ENCODE measurements around the gene ARPP21. TPM values are rescaled to one million over a fixed set of nuclear protein-coding genes. Genes with fewer than 3 reads are reported as not detected.

Gene ARPP21
- polyA plus RNA-seq, 3 donors: not detected

GRCh38 chr3:35737934-35738706 is 98.8 kb downstream of the ARPP21 start:
- DNase-seq: no peak
- no peaks in the 10 kb centered on the region for H3K79me2 ChIP-seq (ENCODE audit: insufficient read depth, low read length)
- H2AFZ ChIP-seq (ENCODE audit: insufficient read depth, low read depth, low read length, poor library complexity, severe bottlenecking): no peak overlapping the region
- intact Hi-C loops (cut with micrococcal nuclease): no loop called here
- Mint-ChIP-seq H3K4me1 (no peaks in the 10 kb centered on the region), H3K27me3 (ENCODE audit: low read depth in 3 of 3) (peaks cover 0 to 2% (median 2%) of the 10 kb centered on the region in 3 donors), H3K36me3 (no peaks in the 10 kb centered on the region), H3K9me3 (peaks cover 0 to 4% (median 0%) of the 10 kb centered on the region in 7 donors), H3K27ac (no peak overlapping the region), H3K4me3 (no peak overlapping the region)
- WGBS (ENCODE audit: insufficient coverage): 80% methylated on average over 1 of the region's 4 CpGs
- no peak overlapping the region for H3K9ac ChIP-seq (ENCODE audit: insufficient read depth, low read length, poor library complexity, severe bottlenecking)
- H3K27ac ChIP-seq (ENCODE audit: low read depth in 1 of 2, low read length in 2 of 2): no peak overlapping the region
- H3K4me3 ChIP-seq (replicated peaks in 1 of 3; ENCODE audit: low read depth in 2 of 3, low read length in 3 of 3): no peak overlapping the region
- H4K20me1 ChIP-seq (ENCODE audit: insufficient read depth, low read length): no peaks in the 10 kb centered on the region
- TF ChIP-seq, protein P1, sequence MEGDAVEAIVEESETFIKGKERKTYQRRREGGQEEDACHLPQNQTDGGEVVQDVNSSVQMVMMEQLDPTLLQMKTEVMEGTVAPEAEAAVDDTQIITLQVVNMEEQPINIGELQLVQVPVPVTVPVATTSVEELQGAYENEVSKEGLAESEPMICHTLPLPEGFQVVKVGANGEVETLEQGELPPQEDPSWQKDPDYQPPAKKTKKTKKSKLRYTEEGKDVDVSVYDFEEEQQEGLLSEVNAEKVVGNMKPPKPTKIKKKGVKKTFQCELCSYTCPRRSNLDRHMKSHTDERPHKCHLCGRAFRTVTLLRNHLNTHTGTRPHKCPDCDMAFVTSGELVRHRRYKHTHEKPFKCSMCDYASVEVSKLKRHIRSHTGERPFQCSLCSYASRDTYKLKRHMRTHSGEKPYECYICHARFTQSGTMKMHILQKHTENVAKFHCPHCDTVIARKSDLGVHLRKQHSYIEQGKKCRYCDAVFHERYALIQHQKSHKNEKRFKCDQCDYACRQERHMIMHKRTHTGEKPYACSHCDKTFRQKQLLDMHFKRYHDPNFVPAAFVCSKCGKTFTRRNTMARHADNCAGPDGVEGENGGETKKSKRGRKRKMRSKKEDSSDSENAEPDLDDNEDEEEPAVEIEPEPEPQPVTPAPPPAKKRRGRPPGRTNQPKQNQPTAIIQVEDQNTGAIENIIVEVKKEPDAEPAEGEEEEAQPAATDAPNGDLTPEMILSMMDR (IDR thresholded peaks at IDR 0.05): no peak
- H3K4me1 ChIP-seq (ENCODE audit: control insufficient read depth in 1 of 2, insufficient read depth in 2 of 2, low read length in 2 of 2): no peaks in the 10 kb centered on the region
- no peak overlapping the region for H3K4me2 ChIP-seq (replicated peaks; ENCODE audit: extremely low read depth, low read length, poor library complexity, severe bottlenecking)
- no peaks in the 10 kb centered on the region for H3K27me3 ChIP-seq (ENCODE audit: control insufficient read depth in 2 of 2, insufficient read depth in 2 of 2, low read length in 2 of 2)
- no peaks in the 10 kb centered on the region for H3K36me3 ChIP-seq (replicated peaks in 1 of 2; ENCODE audit: control insufficient read depth in 1 of 2, insufficient read depth in 2 of 2, low read length in 2 of 2)
- no peaks in the 10 kb centered on the region for H3K9me3 ChIP-seq (replicated peaks in 1 of 2; ENCODE audit: control insufficient read depth in 1 of 2, insufficient read depth in 1 of 2, low read length in 2 of 2)

DNA sequence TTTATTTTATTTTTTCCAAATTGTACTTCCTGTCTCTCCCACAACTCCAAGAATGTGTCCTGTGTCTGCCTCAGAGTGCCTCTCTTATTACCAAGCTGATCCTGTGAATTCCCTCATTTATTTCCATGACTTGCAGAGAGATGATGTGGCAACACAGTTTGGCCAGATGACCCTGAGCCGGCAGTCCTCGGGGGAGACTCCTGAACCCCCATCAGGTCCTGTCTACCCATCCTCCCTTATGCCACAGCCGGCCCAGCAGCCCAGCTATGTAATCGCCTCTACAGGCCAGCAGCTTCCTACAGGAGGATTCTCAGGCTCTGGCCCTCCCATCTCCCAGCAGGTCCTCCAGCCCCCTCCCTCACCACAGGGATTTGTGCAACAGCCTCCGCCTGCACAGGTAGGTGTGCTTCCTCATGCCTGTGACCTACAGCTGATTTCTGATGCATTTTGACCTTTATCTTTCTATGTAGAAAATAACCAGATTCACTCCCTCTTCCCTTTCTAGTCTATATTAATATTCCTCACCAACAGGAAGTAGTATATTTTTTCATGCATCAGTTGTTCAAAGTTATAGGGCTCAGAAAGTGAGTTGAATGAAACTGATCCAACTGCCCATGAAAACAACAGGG is 100.0 kb downstream of the ARPP21 start:
- TF ChIP-seq, protein P1 (IDR thresholded peaks at IDR 0.05): no peak
- Mint-ChIP-seq H3K4me1 (no peaks in the 10 kb centered on the region), H3K9me3 (peaks cover 0 to 4% (median 0%) of the 10 kb centered on the region in 7 donors), H3K27me3 (ENCODE audit: low read depth in 3 of 3) (peaks cover 0 to 2% (median under 1%) of the 10 kb centered on the region in 3 donors), H3K36me3 (no peaks in the 10 kb centered on the region), H3K4me3 (no peak overlapping the region), H3K27ac (no peak overlapping the region)
- no peak overlapping the region for H3K27ac ChIP-seq (ENCODE audit: low read depth in 1 of 2, low read length in 2 of 2)
- no peaks in the 10 kb centered on the region for H3K4me1 ChIP-seq (ENCODE audit: control insufficient read depth in 1 of 2, insufficient read depth in 2 of 2, low read length in 2 of 2)
- H3K27me3 ChIP-seq (ENCODE audit: control insufficient read depth in 2 of 2, insufficient read depth in 2 of 2, low read length in 2 of 2): no peaks in the 10 kb centered on the region
- H3K9me3 ChIP-seq (replicated peaks in 1 of 2; ENCODE audit: control insufficient read depth in 1 of 2, insufficient read depth in 1 of 2, low read length in 2 of 2): no peaks in the 10 kb centered on the region
- no peak overlapping the region for H3K4me2 ChIP-seq (replicated peaks; ENCODE audit: extremely low read depth, low read length, poor library complexity, severe bottlenecking)
- H3K4me3 ChIP-seq (replicated peaks in 1 of 3; ENCODE audit: low read depth in 2 of 3, low read length in 3 of 3): no peak overlapping the region
- 76% methylated on average over 4 of the region's 5 CpGs for WGBS (ENCODE audit: insufficient coverage)
- H4K20me1 ChIP-seq (ENCODE audit: insufficient read depth, low read length): no peaks in the 10 kb centered on the region
- H2AFZ ChIP-seq (ENCODE audit: insufficient read depth, low read depth, low read length, poor library complexity, severe bottlenecking): no peak overlapping the region
- no peaks in the 10 kb centered on the region for H3K79me2 ChIP-seq (ENCODE audit: insufficient read depth, low read length)
- no peaks in the 10 kb centered on the region for H3K36me3 ChIP-seq (replicated peaks in 1 of 2; ENCODE audit: control insufficient read depth in 1 of 2, insufficient read depth in 2 of 2, low read length in 2 of 2)
- no peak for DNase-seq
- no peak overlapping the region for H3K9ac ChIP-seq (ENCODE audit: insufficient read depth, low read length, poor library complexity, severe bottlenecking)
- intact Hi-C loops (cut with micrococcal nuclease): no loop called here
